HG03103 (cell line): Measurements from ENCODE around the gene NDST1.

Experiments used
- ATAC-seq: cut with Tn5 transposase; IDR thresholded peaks from one replicate; pipeline ENCODE4 v1.9.1; 2021; ENCODE audit warnings: low read depth; ENCODE audit not compliant: unreplicated experiment

The NDST1 gene

DNA sequence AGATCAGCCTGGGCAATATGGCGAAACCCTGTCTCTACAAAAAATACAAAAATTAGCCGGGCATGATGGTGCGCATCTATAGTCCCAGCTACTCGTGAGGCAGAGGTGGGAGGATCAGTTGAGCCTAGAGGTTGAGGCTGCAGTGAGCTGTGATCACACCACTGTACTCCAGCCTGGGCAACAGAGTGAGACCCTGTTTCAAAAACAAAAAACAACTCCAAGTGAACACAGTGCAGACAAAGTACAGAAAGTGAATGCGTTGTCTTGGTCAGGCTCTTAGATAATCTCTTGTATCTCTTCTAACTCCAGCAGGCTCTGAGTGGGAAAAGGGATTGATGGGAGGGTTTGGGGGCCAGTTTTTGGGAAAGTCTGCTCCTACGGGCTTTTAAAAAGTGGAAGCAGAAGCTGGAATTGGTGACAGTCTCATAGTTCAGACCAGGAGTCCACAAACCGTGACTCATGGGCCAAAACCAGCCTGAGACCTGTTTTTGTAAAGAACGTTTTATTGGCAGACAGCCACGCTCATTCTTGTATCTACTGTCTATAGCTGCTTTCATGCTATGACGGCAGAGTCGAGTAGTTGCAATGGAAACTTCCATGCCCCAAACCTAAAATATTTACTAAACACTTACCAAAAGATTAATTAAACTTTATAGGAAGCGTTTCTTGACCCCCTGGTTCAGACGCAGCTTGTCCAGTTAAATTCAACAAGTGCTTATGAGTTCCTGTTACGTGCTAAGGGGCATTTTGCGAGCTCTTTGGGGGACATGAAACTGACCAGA is 32.9 kb downstream of the NDST1 start:
- no peak for ATAC-seq

DNA sequence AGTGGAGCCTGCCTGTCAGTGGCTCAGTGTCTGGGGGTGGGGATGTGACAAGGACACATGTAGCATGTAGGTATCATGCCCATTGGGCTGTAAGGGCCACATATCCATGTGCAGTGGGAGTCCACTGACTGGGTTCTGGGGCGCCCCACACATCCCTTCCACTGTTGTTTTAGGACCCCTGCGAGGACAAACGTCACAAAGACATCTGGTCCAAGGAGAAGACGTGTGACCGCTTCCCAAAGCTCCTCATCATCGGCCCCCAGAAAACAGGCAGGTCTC is 33.4 kb downstream of the NDST1 start:
- ATAC-seq = no peak

GRCh38 chr5:150541895-150542294 is 34.0 kb downstream of the NDST1 start:
- ATAC-seq = no peak

- ATAC-seq = no peak
These were observed 35.1 kb downstream of the NDST1 start for GRCh38 chr5:150542933-150543445.

- ATAC-seq = peak; percentile 84
These were observed 36.8 kb downstream of the NDST1 start for GRCh38 chr5:150544611-150545219.

DNA sequence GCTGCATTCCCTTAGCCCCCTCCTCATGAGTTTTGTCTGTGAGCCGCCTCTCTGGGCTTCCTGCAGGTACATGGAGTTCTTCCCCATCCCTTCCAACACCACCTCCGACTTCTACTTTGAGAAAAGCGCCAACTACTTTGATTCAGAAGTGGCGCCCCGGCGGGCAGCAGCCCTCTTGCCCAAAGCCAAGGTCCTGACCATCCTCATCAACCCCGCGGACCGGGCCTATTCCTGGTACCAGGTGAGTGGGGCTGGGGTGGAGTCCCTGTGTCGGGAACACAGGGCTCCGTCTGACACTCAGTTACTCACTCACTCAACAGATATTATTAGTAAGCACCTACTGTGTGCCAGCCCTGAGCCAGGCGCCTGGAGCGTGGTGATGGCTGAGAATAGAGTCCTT is 37.3 kb downstream of the NDST1 start:
- ATAC-seq = no peak

- no peak for ATAC-seq
These were observed 40.2 kb downstream of the NDST1 start for GRCh38 chr5:150548123-150548522.

DNA sequence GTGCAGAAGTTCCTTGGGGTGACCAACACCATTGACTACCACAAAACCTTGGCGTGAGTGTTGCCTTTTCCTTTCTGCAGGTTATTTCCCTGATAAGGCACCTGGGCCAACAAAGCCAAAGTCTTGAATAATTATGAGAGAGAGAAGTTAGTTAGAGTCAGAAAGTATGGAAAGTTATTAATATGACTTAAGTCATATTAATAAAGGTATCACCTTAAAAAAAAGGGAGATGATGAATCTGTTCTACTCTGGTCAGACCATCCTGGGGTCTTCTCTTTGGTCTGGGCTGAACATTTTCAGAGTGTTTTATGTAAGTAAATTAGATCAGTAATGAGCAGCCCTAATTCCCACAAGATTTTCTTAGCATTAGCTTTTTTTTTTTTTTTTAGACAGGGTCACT is 41.8 kb downstream of the NDST1 start:
- no peak for ATAC-seq

DNA sequence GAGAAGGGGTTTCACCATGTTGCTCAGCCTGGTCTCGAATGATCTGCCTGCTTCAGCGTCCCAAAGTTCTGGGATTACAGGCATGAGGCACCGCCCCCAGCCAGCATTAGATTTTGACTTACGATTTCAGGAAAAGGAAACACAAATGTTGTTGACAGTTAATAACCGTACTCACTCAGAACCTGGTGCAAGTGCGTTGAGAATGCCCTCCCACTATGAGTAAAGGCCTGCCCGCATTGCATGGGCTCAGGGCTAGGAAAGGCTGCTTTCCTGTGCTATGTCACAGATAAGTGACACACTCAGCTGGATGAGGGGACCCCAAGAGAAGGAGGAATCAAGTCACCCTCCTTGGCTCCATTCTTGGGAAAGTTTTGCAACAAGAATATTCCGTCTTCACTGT is 42.4 kb downstream of the NDST1 start:
- ATAC-seq = no peak

DNA sequence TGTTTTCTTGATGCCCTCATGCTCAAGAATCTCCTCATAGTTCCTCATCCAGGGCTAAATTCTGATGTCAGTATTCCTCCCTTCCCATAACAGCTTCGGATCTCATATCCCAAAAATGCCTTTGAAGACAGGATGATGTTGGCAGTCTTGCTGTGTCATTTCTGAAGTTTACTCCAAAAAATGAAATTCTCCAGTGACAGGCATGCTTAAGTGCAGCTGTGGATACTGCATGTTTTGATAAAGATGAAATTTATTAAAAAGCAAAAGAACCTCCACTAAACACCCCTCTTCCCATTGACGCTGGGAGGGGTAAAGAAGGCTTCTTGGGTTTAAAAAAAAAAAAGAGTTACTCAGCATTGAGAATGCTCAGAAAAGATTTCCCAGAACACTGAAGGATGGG is 43.1 kb downstream of the NDST1 start:
- no peak for ATAC-seq

DNA sequence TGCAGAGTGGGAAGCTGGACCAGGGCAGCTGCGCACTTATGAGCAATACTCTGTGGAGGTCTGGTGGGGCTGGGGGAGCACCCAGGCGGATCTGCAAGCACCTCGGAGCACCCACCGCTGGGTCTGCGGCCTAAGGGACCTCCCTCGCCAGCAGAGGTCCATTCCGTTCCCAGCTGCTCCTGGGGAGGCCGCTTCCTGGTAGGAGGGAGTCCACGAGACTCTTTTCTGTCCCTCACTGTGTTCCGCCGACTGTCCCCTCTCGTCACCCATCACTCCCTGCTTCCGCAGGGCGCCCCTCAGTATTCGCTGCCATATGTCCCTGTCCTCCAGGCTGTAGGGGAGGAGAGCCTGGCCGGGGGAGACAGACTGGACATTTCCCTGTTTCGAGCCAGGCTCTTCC is 45.5 kb downstream of the NDST1 start:
- ATAC-seq = no peak

DNA sequence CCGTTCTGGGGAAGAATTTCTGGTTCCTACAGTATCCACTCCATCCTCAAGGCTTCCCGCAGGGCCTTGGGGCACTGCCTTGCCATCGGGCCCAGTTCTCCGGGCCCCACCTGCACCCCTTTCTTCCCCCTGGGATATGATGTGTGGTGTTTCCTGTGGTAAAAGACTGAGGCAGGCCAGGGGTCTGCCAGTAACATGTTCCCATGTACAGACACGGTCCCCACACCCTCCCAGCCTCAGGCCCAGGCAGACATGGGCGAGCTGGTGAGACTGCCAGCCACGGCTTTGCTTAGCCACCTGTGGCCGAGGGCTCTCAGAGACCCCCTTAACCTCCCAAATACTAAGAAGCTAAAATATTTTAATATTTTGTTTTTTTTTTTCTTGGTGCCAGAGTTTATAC is 46.0 kb downstream of the NDST1 start:
- ATAC-seq = no peak

GRCh38 chr5:150554857-150555256 is 46.9 kb downstream of the NDST1 start:
- ATAC-seq = no peak

DNA sequence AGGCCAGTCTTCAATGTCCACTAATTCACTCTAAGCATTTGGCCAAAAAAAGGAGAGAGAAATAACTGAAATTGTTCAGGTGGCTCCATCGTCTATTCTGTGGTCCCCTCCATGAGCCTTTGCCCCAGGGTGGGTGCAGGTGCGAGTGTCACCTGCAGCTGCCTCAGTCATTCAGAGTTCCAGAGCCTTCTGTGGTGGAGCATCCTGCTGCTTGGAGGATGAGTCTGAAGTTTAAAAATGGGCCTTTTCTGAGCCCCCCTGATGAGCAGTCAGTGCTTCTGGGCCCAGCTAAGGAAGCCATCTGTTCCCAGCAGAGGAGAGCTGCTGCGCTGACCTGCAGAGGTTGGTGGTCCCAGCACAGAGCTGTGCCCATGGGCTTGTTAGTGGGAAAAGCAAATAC is 48.2 kb downstream of the NDST1 start:
- no peak for ATAC-seq

- ATAC-seq = no peak
These were observed 49.1 kb downstream of the NDST1 start for GRCh38 chr5:150556859-150557508.

DNA sequence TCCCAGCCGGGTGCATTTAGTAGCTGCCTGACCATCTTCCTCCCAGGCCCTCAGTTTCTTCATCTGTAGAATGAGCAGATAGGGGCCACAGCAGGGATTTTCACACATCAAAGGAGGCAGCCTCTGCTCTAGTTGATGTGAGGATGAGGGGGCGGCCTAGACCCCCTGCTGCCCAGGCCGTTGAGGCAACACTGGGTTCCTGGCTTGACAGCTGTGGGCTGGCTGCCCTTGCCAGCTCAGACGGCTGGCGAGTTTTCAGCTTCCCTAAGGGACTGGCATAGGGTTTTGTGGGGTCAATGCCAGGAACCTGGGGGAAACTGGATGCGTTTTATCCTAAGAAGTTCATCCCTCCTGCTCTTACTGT is 49.6 kb downstream of the NDST1 start:
- ATAC-seq = no peak

DNA sequence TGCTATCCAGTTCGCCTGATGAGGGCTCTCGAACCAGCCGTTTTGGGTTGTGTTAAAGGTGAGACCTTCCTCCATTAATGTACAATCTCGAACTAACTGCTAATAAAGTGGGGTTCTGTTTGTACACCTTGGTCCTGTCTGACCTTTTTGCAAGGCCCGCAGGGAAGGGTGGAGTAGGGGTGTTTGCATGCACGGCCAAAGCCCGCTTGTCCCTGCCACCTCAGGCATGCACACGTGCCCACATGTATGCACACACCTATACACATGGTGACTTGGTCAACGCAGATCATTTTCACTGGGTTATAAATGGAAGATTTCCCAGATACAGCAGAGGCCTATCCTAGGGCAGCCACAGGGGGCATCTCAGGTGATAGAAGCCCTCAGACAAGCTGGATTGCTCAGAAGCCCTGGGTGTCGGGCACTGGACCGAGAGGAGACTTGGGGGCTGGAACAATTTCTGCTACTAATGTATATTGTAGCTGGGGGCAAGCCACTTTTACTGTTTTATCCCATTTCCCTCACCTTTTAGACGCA is 50.2 kb downstream of the NDST1 start:
- no peak for ATAC-seq

DNA sequence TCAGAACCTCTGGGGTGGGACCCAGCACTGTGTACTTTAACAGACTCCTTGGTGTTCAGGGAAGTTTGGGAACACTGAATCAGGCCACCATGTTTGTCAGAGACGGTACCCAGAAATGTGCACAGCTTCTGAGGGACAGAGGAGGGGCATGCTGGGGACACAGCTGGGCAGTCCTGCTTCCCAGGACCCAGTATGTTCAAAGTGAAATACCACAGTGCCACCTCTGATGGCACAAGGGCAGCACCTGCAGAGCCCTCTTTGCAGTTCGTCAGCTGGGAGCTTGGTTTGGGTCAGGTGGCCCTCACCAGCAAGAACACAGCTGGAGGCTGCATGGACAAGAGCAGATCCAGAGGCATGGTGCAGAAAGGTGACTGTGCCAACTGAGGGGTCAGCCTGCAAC is 51.2 kb downstream of the NDST1 start:
- no peak for ATAC-seq

DNA sequence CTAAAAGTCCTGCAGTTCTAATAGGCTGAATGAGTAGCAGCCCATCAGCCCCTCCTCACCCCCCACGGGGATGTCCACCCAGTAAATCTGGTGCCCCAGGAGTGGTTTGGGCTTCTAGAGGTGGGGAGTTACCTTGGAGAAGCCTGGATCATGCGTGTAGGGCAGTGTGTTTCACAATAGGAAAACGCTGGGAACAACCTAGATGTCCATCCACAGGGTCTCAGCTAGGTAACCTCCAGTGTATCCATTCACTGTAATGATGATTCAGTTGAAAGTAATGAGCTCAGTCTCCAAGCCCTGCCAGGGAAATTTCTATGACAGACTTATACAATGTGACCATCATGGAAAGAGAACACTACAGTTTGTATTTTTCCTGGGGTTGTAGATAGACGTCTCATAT is 51.8 kb downstream of the NDST1 start:
- no peak for ATAC-seq

GRCh38 chr5:150560401-150561191 is 52.7 kb downstream of the NDST1 start:
- ATAC-seq = peak; percentile 46

DNA sequence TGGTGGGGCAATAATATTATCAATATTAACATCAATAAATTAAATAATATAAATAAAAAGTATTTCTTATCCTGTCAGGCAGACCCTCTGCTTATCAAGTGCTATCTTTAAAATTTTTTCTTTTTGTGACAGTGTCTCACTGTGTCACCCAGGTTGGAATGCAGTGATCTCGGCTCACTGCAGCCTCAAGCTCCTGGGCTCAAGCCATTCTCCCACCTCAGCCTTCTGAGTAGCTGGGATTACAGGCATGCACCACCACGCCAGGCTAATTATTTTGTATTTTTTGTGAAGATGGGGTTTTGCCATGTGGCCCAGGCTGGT is 53.2 kb downstream of the NDST1 start:
- ATAC-seq = no peak
